ENCODE measurements around the gene TRIM45. TPM values are rescaled to one million over a fixed set of nuclear protein-coding genes. Genes with fewer than 3 reads are reported as not detected.

The TRIM45 gene
- total and polyA plus RNA-seq, 2 of the 4 experiments (the other 2 are of a cell fraction) = 2.0 to 5.1 TPM

DNA sequence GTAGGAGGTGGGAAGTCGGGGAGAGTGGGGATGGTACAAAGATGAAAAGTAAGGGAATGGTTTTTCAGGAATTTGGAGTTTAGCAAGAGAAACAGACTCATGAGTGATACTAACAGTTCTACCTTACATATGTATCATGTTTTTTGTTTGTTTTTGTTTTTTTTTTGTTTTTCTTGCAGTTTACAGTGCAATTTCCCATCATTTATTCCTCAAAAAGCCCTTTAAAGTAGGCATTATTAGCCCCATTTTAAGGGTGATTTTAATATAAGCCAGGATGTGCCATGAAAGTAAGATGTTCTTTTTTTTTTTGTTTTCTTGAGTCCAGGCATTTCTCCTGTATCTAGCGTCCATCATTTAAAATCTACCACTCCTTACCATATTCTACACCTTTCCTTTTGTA lies 13.8 kb upstream of the TRIM45 start:
- ChIA-PET CTCF (no interaction called here), POLR2A (ENCODE audit: unreplicated experiment) (no interaction called here)
- DNase-seq (no peak), ATAC-seq (ENCODE audit: low read depth) (no peak)
- intact Hi-C loops (cut with micrococcal nuclease) = no loop called here
- no peaks in the 10 kb centered on the region for H3K36me3 ChIP-seq (ENCODE audit: control insufficient read depth, insufficient read depth, low read length)
- no peak overlapping the region for H2BK120ac ChIP-seq (ENCODE audit: low read depth, low read length)
- WGBS, 2 experiments (ENCODE audit: extremely low coverage in 2 of 2, insufficient read length in 1 of 2) = no CpG with 5 or more reads among the region's 2 CpGs
- no TSS peak for BruUV-seq (replicated peaks)
- H4K8ac ChIP-seq (ENCODE audit: low read depth in 2 of 2, low read length in 2 of 2) = no peak overlapping the region
- H3K23ac ChIP-seq (ENCODE audit: low read depth, low read length) = no peak overlapping the region
- no peak overlapping the region for H2BK20ac ChIP-seq (ENCODE audit: low read depth, low read length)
- no peak overlapping the region for H4K91ac ChIP-seq (ENCODE audit: insufficient read depth, low read depth, low read length)
- no peak overlapping the region for H2BK15ac ChIP-seq (ENCODE audit: low read depth, low read length)
- H3K4me1 ChIP-seq (ENCODE audit: control insufficient read depth, insufficient read depth, low read length) = no peaks in the 10 kb centered on the region
- H4K5ac ChIP-seq (ENCODE audit: low read depth, low read length) = no peak overlapping the region
- no peak overlapping the region for H3K9ac ChIP-seq (ENCODE audit: low read depth, low read length)
- H3K9me3 ChIP-seq (ENCODE audit: control insufficient read depth, insufficient read depth, low read length) = no peaks in the 10 kb centered on the region
- H3K4me2 ChIP-seq (ENCODE audit: low read depth, low read length) = no peak overlapping the region
- no peak overlapping the region for H3K4me3 ChIP-seq (ENCODE audit: insufficient read depth, low read depth, low read length)
- no peaks in the 10 kb centered on the region; the same call in 1 of the 2 replicates for H3K9me1 ChIP-seq (ENCODE audit: insufficient read depth, low read length)
- H3K18ac ChIP-seq (ENCODE audit: low read depth, low read length) = no peak overlapping the region
- no peak overlapping the region for H3K27ac ChIP-seq (ENCODE audit: insufficient read depth, low read length)
- no peak overlapping the region for H3K4ac ChIP-seq (ENCODE audit: low read depth, low read length)
- TF ChIP-seq NFE2L2 (IDR thresholded peaks at IDR 0.05; ENCODE audit: low read depth, low read length) = no peak
- no peak for TF ChIP-seq RCOR1 (IDR thresholded peaks at IDR 0.05; ENCODE audit: insufficient replicate concordance, low read length)
- H2AK9ac ChIP-seq (replicated peaks; ENCODE audit: low read depth, low read length, poor library complexity) = no peak overlapping the region
- H2AK5ac ChIP-seq (ENCODE audit: low read depth, low read length) = no peak overlapping the region
- dilution Hi-C loops (cut with HindIII; ENCODE audit: low sequenced_read_pairs, unreplicated experiment) = no loop called here
- in situ Hi-C loops (cut with MboI; ENCODE audit: low sequenced_read_pairs) = no loop called here
- no peak overlapping the region for H3K14ac ChIP-seq (replicated peaks; ENCODE audit: low read depth, low read length)
- H2AFZ ChIP-seq (replicated peaks; ENCODE audit: low read length, poor library complexity) = no peak overlapping the region
- no peak overlapping the region for H2BK5ac ChIP-seq (ENCODE audit: low read depth, low read length, poor library complexity, severe bottlenecking)
- no peak overlapping the region for H3K56ac ChIP-seq (ENCODE audit: extremely low read depth, insufficient read depth, low read length)
- no peaks in the 10 kb centered on the region for H4K20me1 ChIP-seq (ENCODE audit: insufficient read depth, low read length)
- no peaks in the 10 kb centered on the region for H3K79me1 ChIP-seq (ENCODE audit: low read depth in 1 of 2, low read length in 2 of 2)
- H3K27me3 ChIP-seq (ENCODE audit: control insufficient read depth, insufficient read depth, low read length) = no peaks in the 10 kb centered on the region

Measured in IMR-90 (cell line).